Posterior vena cava (tissue), 2 donors: ENCODE measurements around the gene MGST3. TPM values are rescaled to one million over a fixed set of nuclear protein-coding genes. Genes with fewer than 3 reads are reported as not detected.
"Not testable (repeated sequence)": the region's sequence is repeated elsewhere in the genome, so short reads cannot be mapped to it uniquely, and the experiment has no call there.

ENCODE experiments used
- DNase-seq: peaks from one replicate; pipeline ENCODE4 v3.0.0-alpha.2; 2020; ENCODE audit warnings: low spot score
- intact Hi-C, 2 donors: fragments of 100-400 bp; cut with DNase I; formaldehyde crosslinking; loops; one replicate each; pipeline versions ENCODE4 v1.14.1 to v1.14.2; 2022 to 2023
- long read RNA-seq, 2 donors: library from polyadenylated mRNA; unstranded; transcript quantifications; one replicate each; pipeline ENCODE4 v2.0.0, GENCODE V29; 2020 to 2021
- total RNA-seq, 2 donors: library from RNA; stranded (reverse); fragmentation: NEBNext Ultra II Directional; extraction: Animal tissue kit (Norgen Biotek cat#: 25700); gene quantifications; one replicate each; pipeline ENCODE4 v1.2.1, GENCODE V29; 2021
- donor health status: DM: yes; HTN: yes; CAD: no.
- donor health status: DM: yes; HTN: yes; CAD: no.

The MGST3 gene
- 100 to 1,000 TPM; 193 to 230 TPM for total RNA-seq
- long read RNA-seq, donor 1, transcript MGST3-205 (6 exons, 1,015 nt) = major isoform, 36 of 40 reads
- long read RNA-seq, donor 1, partial matches to known transcripts = 0 of 40 reads
- long read RNA-seq, donor 1, other reads (novel, unspliced or antisense) = 3 of 40 reads
- long read RNA-seq, donor 2, transcript MGST3-205 (6 exons, 1,015 nt) = major isoform, 77 of 82 reads
- long read RNA-seq, donor 2, partial matches to known transcripts = 0 of 82 reads
- long read RNA-seq, donor 2, other reads (novel, unspliced or antisense) = 2 of 82 reads

- intact Hi-C loops = loop anchor here (5.0 to 10.0 kb wide), 2 partner anchors 64 to 137 kb away; partner anchors contain the start of genes ALDH9A1 (in 1 of the 2) and TMCO1 (in 1 of the 2)
- DNase-seq = peak; percentile 98
Measured at GRCh38 chr1:165630629-165631341, at the start of gene MGST3. Gene MGST3 (plus strand): TSS chr1:165631234. CDS start chr1:165649848, 18,614 bp downstream.

DNA sequence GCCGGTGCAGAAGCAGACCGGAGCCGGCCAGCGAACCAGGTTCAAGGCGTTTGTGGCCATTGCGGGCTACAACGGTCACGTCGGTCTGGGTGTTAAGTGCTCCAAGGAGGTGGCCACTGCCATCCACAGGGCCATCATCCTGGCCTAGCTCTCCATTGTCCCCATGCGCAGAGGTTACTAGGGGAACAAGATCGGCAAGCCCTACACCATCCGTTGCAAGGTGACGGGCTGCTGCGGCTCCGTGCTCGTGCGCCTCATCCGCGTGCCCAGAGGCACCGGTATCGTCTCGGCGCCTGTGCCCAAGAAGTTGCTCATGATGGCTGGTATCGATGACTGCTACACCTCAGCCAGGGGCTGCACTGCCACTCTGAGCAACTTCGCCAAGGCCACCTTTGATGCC is 49.1 kb upstream of the MGST3 start:
- intact Hi-C loops = loop anchor here in 1 of 2 donors (10.0 kb wide), 1 partner anchor 437 kb away; no protein-coding TSS in a partner anchor
- DNase-seq = no peak

GRCh38 chr1:165586398-165586797 is 44.6 kb upstream of the MGST3 start:
- DNase-seq = no peak
- intact Hi-C loops = loop anchor here in 1 of 2 donors (10.0 kb wide), 1 partner anchor 442 kb away; no protein-coding TSS in a partner anchor

DNA sequence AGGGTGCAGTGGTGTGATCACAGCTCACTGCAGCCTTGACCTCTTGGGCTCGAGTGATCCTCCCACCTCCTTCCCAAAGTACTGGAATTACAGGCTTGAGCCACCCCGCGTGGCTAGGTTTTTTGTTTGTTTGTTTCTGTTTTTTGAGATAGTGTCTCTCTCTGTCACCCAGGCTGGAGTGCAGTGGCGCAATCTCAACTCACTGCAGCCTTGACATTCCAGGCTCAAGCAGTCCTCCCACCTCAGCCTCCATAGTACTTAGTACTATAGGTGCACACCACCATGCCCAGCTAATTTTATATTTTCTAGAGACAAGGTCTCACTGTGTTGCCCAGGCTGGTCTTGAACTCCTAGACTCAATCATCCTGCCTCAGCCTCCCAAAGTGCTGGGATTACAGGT is 39.6 kb upstream of the MGST3 start:
- intact Hi-C loops = loop anchor here (5.0 kb wide), 2 partner anchors 184 to 199 kb away; no protein-coding TSS in a partner anchor
- not testable (repeated sequence) for DNase-seq

DNA sequence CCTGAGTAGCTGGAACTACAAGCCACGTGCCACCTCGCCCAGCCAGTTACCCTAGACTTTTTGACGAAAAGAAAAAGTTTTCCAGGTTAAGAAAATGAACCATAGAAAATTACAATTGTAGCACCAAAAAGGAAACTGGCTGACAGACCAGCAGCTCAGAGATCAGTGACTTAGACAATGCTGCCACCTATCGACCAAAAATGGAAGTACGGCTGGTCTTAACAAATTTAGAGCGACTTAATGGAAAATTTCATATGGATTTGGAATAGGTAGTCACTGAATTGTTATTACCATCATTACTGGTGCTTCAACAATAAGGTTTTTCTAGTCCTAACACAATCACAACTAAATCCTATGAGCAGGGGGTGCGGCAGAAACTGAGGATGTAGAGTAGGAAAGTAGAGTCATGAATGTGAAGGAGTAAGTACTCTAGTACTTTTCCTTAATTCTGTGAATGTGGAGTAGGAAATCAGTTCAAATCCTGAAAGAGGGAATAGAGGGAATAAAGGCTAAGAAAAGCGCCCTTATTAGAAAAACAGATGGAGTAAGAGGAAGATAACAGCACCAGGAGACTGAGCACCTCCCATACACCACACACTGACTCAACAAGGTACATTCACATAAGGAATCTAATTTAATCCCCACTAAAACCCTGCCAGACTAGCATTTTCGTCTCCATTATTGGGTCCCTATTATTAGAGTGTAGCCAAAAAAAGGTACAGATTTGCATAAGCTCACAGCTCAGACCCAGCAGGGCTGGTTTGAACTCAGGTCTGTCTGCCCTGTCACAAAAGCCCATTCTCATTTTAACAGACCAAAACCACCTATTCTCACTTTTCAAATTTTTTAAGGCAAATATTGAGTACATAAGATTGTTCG is 37.9 kb upstream of the MGST3 start:
- DNase-seq = no peak
- intact Hi-C loops = loop anchor here (5.0 kb wide), 2 partner anchors 186 to 201 kb away; no protein-coding TSS in a partner anchor

GRCh38 chr1:165595246-165595938 is 35.6 kb upstream of the MGST3 start:
- no peak for DNase-seq
- intact Hi-C loops = no loop called here

DNA sequence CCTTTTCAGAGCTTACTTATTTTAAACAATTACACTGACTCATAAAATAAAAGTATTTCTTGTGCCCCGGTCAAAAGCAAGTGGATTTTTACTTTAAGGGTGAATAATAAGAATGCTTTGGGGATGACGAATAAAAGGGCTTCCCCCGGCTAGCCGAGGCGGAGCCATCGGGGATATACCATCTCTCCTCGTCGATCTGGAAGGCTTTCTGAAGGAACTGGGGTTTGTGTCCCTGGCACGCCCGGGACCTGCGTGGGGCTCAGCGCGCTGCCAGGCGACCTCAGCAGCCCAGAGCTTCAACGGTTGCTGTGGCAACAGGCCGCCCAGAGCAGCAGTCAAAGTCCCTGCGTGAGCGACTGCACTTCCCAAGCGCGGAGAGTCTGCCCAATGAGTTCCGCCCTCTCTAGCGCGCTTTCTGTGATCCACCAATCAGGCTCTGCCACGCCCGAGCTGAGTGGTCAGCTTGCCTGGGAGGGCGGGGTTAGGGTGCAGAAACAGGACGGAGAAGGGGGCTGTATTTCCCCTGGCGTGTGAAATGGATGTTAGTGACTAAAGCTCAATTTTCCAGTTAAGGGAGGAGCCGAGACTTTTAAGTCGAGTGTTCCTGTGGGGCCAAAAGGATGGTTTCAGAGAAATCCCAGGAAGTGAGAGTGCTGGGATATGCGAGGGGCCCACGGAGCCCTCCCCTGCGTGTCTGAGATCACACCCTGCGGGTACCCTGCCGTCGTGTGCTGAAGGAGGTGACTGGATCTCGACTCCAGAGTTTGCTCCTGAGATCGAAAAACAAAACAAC is 33.0 kb upstream of the MGST3 start:
- peak; percentile 99 for DNase-seq
- intact Hi-C loops = no loop called here

DNA sequence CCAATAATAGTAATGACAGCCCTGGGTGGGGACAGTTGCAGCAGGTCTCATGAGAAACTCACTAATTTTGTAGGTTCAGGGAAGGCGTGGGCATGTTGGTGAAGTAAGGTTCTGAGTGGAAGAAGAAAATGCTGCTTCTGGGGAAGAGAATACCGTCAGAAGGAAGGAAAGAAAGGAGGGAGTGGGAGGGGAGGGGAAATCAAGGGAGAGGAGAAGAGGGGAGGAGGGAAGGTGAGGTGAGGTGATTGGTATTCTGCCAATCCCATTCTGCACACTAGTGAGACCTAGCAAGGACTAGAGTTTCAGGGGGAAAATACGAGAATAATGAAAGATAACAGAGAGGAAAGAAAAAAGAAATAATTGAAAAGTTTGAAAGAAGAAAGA is 32.4 kb upstream of the MGST3 start:
- intact Hi-C loops = no loop called here
- DNase-seq = no peak

DNA sequence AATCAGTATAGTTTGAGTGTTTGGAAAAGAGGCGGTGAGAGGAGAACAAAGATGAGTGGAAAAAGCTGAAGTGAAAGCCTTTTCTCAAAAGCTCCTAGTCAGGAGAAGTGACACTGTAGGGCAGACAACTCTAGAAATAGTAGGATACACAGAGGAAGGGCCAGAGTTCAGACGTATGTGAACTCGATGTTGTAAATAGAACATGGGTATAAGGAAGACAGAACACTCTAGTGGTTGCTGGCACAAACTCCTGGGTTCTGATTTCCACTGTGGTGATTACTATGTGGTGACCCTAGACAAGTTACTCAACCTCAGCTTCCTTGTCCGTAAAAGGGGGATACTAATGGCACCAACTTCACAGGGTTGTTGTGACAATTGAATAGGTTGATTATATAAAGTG is 30.2 kb upstream of the MGST3 start:
- intact Hi-C loops = loop anchor here (5.0 kb wide), 2 partner anchors 307 to 312 kb away; no protein-coding TSS in a partner anchor
- DNase-seq = no peak

DNA sequence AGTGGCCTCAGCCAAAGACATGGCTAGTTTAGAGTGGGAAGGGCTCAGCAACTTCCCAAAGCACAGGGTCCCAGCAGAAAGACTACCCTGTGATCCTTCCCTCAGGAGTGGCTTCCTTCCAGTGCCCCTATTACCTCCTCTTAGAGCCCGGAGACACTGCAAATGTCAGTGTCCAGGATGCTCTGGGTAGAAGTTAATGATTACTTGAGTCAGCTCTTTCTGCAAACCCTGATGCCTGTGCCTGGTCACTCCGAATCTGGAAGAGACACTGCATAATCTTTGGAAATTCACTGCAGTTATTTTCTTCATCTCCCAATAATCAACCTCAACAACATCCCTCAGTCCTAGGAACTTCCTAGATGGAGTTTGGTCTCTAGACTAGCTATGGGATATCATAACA is 27.2 kb upstream of the MGST3 start:
- DNase-seq = no peak
- intact Hi-C loops = loop anchor here (5.0 kb wide), 2 partner anchors 303 to 308 kb away; no protein-coding TSS in a partner anchor

GRCh38 chr1:165605246-165605645 is 25.8 kb upstream of the MGST3 start:
- DNase-seq = no peak
- intact Hi-C loops = no loop called here

DNA sequence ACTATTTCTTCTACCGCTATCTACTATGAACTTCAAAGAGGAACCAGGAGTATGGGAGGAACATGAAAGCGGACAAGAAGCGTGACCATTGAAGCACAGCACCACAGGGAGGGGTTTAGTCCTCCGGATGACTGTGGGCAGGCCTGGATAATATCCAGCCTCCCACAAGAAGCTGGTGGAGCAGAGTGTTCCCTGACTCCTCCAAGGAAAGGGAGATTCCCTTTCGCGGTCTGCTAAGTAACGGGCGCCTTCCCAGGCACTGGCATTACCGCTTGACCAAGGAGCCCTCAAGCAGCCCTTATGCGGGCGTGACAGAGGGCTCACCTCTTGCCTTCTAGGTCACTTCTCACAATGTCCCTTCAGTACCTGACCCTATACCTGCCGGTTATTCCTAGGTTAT is 24.4 kb upstream of the MGST3 start:
- DNase-seq, intact Hi-C loops: not testable (repeated sequence)

DNA sequence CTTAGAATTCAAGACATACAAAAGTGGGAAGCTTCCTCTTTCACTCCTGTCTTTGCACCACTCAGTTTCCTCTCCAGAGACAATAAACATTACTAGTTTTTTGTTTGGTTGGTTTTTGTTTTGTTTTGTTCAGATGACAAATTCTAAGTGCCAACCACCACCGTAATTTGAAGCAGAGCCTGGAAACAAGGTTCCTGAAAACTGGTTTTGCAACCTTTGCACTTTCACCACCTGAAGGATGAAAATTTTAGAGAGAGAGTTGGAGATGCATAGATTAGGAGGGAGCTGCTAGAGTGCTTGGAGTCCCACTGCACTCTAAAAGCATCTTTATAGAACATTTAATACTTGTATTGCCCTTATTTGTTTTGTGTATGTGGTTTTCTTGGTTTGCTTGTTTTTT is 20.2 kb upstream of the MGST3 start:
- intact Hi-C loops = no loop called here
- DNase-seq = no peak

GRCh38 chr1:165612062-165612461 is 19.0 kb upstream of the MGST3 start:
- DNase-seq = no peak
- intact Hi-C loops = no loop called here

DNA sequence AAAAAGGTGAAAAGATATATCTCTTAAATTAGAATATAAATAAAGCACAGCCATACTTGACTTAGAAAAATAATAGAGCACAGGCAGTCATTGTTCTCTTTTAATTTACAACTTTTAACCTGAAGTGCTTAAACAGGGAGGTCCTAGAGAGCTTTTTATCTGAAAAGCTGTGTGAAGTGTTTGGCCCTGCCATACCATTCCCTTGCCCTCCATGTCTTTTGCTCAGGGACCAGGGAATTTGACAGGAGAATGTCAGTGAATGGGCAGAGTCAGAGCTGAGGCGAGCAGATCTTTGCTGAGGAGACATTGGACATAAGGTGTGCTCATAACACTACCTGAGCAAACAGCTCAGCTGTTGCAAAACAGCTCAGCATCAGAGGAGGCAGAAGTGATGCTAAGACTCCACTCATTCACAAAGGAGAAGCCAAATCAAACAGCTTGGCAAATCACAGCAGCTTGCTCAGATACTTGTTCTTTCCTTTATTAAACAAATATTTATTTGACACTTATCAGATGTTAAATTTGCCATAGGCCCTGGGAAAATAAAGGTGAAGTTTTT is 14.9 kb upstream of the MGST3 start:
- intact Hi-C loops = no loop called here

GRCh38 chr1:165616987-165617546 is 14.0 kb upstream of the MGST3 start:
- intact Hi-C loops = no loop called here
- no peak for DNase-seq

More for the DNA sequence above, 14.9 kb upstream of the MGST3 start:
- DNase-seq = no peak

GRCh38 chr1:165619647-165620151 is 11.3 kb upstream of the MGST3 start:
- intact Hi-C loops = no loop called here
- no peak for DNase-seq
